ENCODE results near the gene IL22.

GRCh38 chr12:68236421-68237059 lies 16.9 kb downstream of the IL22 start:
- TF ChIP-seq CTCF (conservative IDR thresholded peaks at IDR 0.05; ENCODE audit: low read depth, low read length): no peak
- no peak for TF ChIP-seq EZH2 (IDR thresholded peaks at IDR 0.05; ENCODE audit: borderline replicate concordance, low read depth, low read length, poor library complexity, severe bottlenecking)

Data from A673 (cell line).